HepG2 (cell line): Measurements from ENCODE around the gene NAPB. TPM values are rescaled to one million over a fixed set of nuclear protein-coding genes. Genes with fewer than 3 reads are reported as not detected.

ENCODE experiments used
- ARNTL ChIP-seq: sonication (generic); formaldehyde crosslinking; IDR thresholded peaks from 2 replicates; pipeline ENCODE4 v1.4.0; 2020; ENCODE audit warnings: mild to moderate bottlenecking, missing genetic modification reagents
- ATF1 ChIP-seq: IDR thresholded peaks from 2 replicates; pipeline ENCODE4 v1.6.1; 2016; ENCODE audit warnings: mild to moderate bottlenecking, control low read depth
- CEBPG ChIP-seq: IDR thresholded peaks from 2 replicates; pipeline ENCODE4 v1.6.1; 2016
- ELF1 ChIP-seq: sonication (generic); formaldehyde crosslinking; IDR thresholded peaks from 2 replicates; pipeline ENCODE4 v1.4.0; 2020; ENCODE audit warnings: missing genetic modification reagents
- ERF ChIP-seq: IDR thresholded peaks from 2 replicates; pipeline ENCODE4 v1.6.1; 2018; ENCODE audit warnings: missing biosample characterization, missing genetic modification reagents
- FOXK2 ChIP-seq: fragments of 450-650 bp; IDR thresholded peaks from 2 replicates; pipeline ENCODE4 v1.6.1; 2016
- GTF3A ChIP-seq: sonication (generic); formaldehyde crosslinking; conservative IDR thresholded peaks from 2 replicates; pipeline ENCODE4 v1.4.0; 2020; ENCODE audit warnings: mild to moderate bottlenecking, missing genetic modification reagents
- GZF1 ChIP-seq: sonication (generic); formaldehyde crosslinking; IDR thresholded peaks from 2 replicates; pipeline ENCODE4 v1.5.1; 2020; ENCODE audit warnings: mild to moderate bottlenecking, missing genetic modification reagents
- HDAC1 ChIP-seq: sonication (generic); formaldehyde crosslinking; IDR thresholded peaks from 2 replicates; pipeline ENCODE4 v1.5.1; 2020; ENCODE audit warnings: mild to moderate bottlenecking, missing genetic modification reagents
- KDM2A ChIP-seq: sonication (generic); formaldehyde crosslinking; IDR thresholded peaks from 2 replicates; pipeline ENCODE4 v1.4.0; 2020; ENCODE audit warnings: low read depth, missing genetic modification reagents, borderline replicate concordance
- MIER2 ChIP-seq: IDR thresholded peaks from 2 replicates; pipeline ENCODE4 v1.6.1; 2016; ENCODE audit warnings: missing biosample characterization, missing genetic modification reagents
- NAIF1 ChIP-seq: sonication (generic); formaldehyde crosslinking; IDR thresholded peaks from 2 replicates; pipeline ENCODE4 v1.5.0; 2020; ENCODE audit warnings: mild to moderate bottlenecking, missing genetic modification reagents, borderline replicate concordance
- SOX13 ChIP-seq, 3 experiments: fragments of 450-650 bp in 1 of 3; sonication (generic) in 1 of 3; formaldehyde crosslinking in 1 of 3; IDR thresholded peaks in 2 of 3; conservative IDR thresholded peaks in 1 of 3; 2 replicates each; pipeline versions ENCODE4 v1.5.0 to v1.6.1; 2016 to 2020; ENCODE audit warnings: antibody characterized with exemption in 1 of 3, mild to moderate bottlenecking in 1 of 3, missing compliant biosample characterization in 1 of 3, missing genetic modification reagents in 1 of 3, moderate library complexity in 1 of 3
- SUZ12 ChIP-seq: fragments of 150-350 bp; IDR thresholded peaks from 2 replicates; pipeline ENCODE4 v1.6.1; 2014; ENCODE audit warnings: low read depth, low read length
- ZBTB20 ChIP-seq: sonication (generic); formaldehyde crosslinking; IDR thresholded peaks from 2 replicates; pipeline ENCODE4 v1.8.1; 2023; ENCODE audit warnings: missing genetic modification reagents, low read depth, mild to moderate bottlenecking, borderline replicate concordance
- ZBTB7B ChIP-seq: sonication (generic); formaldehyde crosslinking; IDR thresholded peaks from 2 replicates; pipeline ENCODE4 v1.4.0; 2020; ENCODE audit warnings: missing genetic modification reagents
- ZFY ChIP-seq: sonication (generic); formaldehyde crosslinking; IDR thresholded peaks from 2 replicates; pipeline ENCODE4 v1.4.0; 2020; ENCODE audit warnings: missing genetic modification reagents
- ZNF251 ChIP-seq: sonication (generic); formaldehyde crosslinking; IDR thresholded peaks from 2 replicates; pipeline ENCODE4 v1.9.0; 2021; ENCODE audit warnings: mild to moderate bottlenecking, missing genetic modification reagents
- ZNF33B ChIP-seq: sonication (generic); formaldehyde crosslinking; IDR thresholded peaks from 2 replicates; pipeline ENCODE4 v1.5.1; 2020; ENCODE audit warnings: mild to moderate bottlenecking, missing genetic modification reagents
- ZNF530 ChIP-seq: sonication (generic); formaldehyde crosslinking; IDR thresholded peaks from 2 replicates; pipeline ENCODE4 v1.5.0; 2020; ENCODE audit warnings: low read depth, mild to moderate bottlenecking, missing genetic modification reagents
- ZNF766 ChIP-seq: sonication (generic); formaldehyde crosslinking; IDR thresholded peaks from 2 replicates; pipeline ENCODE4 v1.5.0; 2020; ENCODE audit warnings: missing genetic modification reagents, borderline replicate concordance
- polyA plus RNA-seq, 8 experiments: library from polyadenylated mRNA; depleted of rRNA in 3 of 8; stranded (reverse) in 7 of 8; unstranded in 1 of 8; fragments of >200 nt; fragmentation: Illumina TruSeq in 4 of 8; extraction: Trizol in 4 of 8; gene quantifications; 2 replicates each; pipeline versions ENCODE4 v1.2.1 to v1.2.3, GENCODE V29; 2011 to 2016; ENCODE audit warnings: low read depth in 4 of 8, missing spikeins in 1 of 8, mixed read lengths in 1 of 8; ENCODE audit not compliant: insufficient read depth in 1 of 8
- total RNA-seq, 5 experiments: library from RNA; depleted of rRNA; stranded (reverse); fragments of >200 nt; fragmentation: Illumina TruSeq; extraction: Trizol; gene quantifications; 2 replicates each; pipeline ENCODE4 v1.2.3, GENCODE V29; 2016; ENCODE audit warnings: low read depth in 1 of 5
- TF ChIP-seq, protein P1 (sequence below): sonication (generic); formaldehyde crosslinking; IDR thresholded peaks from 2 replicates; pipeline ENCODE4 v1.5.0; 2020; ENCODE audit warnings: missing genetic modification reagents
- TF ChIP-seq, protein P2 (sequence below): sonication (generic); formaldehyde crosslinking; IDR thresholded peaks from 2 replicates; pipeline ENCODE4 v1.4.0; 2020; ENCODE audit warnings: mild to moderate bottlenecking, missing genetic modification reagents
- TF ChIP-seq, protein P3 (sequence below): sonication (generic); formaldehyde crosslinking; IDR thresholded peaks from 2 replicates; pipeline ENCODE4 v1.4.0; 2020; ENCODE audit warnings: missing genetic modification reagents
- TF ChIP-seq, protein P4 (sequence below): sonication (generic); formaldehyde crosslinking; conservative IDR thresholded peaks from 2 replicates; pipeline ENCODE4 v1.4.0; 2020; ENCODE audit warnings: missing genetic modification reagents

Gene NAPB
- total and polyA plus RNA-seq, 2 of the 13 experiments (the other 11 are each of a cell fraction or from before 2014, with no cell fraction given): 15.2 to 16.1 TPM

DNA sequence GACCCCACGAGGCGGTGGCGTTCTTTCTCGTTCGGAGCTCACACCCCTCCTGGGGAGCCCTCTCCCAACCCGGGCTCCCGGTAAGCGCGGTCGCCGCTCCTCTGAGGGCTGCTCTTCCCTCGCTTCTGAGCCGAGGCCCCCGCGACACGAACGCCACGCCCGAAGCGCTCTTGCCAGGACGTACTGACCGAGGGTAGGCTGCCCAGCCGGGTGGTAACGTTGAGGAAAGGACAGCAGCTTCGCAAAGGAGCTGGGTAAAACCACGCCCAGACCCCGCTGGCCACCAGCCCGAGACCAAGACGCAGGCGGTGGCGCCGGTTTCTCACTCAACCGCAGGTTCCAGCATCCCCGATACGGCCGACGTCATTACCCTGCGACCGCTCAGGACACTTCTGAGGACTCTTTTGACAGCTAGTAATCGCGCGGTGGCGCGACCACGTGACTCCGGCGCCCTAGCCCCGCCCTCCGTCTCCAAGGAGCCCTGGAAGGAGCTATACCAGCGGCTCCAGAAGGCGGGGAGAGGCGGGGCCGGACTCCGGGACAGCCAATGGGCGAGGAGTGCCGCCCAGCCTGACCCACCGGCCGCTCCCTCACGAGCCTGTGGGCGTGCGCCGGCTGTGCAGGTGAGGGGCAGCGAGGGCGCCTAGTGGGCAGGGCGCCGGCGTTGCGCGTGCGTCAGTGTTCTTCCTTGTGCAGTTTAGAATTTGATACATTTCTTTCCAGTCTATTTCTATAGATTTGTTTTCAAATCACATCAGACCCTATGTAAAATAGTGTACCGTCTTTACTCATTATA, 63.3 kb downstream of the NAPB start (continued):
- TF ChIP-seq, protein P1, sequence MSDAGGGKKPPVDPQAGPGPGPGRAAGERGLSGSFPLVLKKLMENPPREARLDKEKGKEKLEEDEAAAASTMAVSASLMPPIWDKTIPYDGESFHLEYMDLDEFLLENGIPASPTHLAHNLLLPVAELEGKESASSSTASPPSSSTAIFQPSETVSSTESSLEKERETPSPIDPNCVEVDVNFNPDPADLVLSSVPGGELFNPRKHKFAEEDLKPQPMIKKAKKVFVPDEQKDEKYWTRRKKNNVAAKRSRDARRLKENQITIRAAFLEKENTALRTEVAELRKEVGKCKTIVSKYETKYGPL: no peak
- TF ChIP-seq FOXK2 (no peak), ERF (peak; percentile 47; the same call in 1 of the 2 replicates), HDAC1 (CRISPR knock-in tag) (peak; percentile 97), ARNTL (CRISPR knock-in tag) (peak; percentile 99), KDM2A (CRISPR knock-in tag) (peak; percentile 98), SUZ12 (no peak), GTF3A (CRISPR knock-in tag) (no peak), SOX13 (IDR thresholded peaks at IDR 0.05) (peak; percentile 42; the same call in 1 of the 2 replicates), SOX13 (CRISPR knock-in tag; conservative IDR thresholded peaks at IDR 0.05 in 1 of 2, IDR thresholded peaks at IDR 0.05 in 1 of 2) (peak in 1 of 2 experiments; percentile 43; a peak in 1 of 4 replicates), ZNF33B (CRISPR knock-in tag) (peak; percentile 69), ZBTB20 (no peak; the same call in 1 of the 2 replicates), ELF1 (peak; percentile 79), GZF1 (CRISPR knock-in tag) (no peak), ZNF530 (no peak; the same call in 1 of the 2 replicates), CEBPG (CRISPR knock-in tag) (peak; percentile 43; the same call in 1 of the 2 replicates), ZFY (peak; percentile 83), MIER2 (no peak), ZNF766 (peak; percentile 96; the same call in 1 of the 2 replicates), ZBTB7B (CRISPR knock-in tag) (peak; percentile 48), NAIF1 (CRISPR knock-in tag) (peak; percentile 80; the same call in 1 of the 2 replicates), ATF1 (peak; percentile 99), ZNF251 (CRISPR knock-in tag) (peak; percentile 75; the same call in 1 of the 2 replicates)
- TF ChIP-seq, protein P2, sequence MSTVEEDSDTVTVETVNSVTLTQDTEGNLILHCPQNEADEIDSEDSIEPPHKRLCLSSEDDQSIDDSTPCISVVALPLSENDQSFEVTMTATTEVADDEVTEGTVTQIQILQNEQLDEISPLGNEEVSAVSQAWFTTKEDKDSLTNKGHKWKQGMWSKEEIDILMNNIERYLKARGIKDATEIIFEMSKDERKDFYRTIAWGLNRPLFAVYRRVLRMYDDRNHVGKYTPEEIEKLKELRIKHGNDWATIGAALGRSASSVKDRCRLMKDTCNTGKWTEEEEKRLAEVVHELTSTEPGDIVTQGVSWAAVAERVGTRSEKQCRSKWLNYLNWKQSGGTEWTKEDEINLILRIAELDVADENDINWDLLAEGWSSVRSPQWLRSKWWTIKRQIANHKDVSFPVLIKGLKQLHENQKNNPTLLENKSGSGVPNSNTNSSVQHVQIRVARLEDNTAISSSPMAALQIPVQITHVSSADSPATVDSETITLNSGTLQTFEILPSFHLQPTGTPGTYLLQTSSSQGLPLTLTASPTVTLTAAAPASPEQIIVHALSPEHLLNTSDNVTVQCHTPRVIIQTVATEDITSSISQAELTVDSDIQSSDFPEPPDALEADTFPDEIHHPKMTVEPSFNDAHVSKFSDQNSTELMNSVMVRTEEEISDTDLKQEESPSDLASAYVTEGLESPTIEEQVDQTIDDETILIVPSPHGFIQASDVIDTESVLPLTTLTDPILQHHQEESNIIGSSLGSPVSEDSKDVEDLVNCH: no peak
- TF ChIP-seq, protein P3, sequence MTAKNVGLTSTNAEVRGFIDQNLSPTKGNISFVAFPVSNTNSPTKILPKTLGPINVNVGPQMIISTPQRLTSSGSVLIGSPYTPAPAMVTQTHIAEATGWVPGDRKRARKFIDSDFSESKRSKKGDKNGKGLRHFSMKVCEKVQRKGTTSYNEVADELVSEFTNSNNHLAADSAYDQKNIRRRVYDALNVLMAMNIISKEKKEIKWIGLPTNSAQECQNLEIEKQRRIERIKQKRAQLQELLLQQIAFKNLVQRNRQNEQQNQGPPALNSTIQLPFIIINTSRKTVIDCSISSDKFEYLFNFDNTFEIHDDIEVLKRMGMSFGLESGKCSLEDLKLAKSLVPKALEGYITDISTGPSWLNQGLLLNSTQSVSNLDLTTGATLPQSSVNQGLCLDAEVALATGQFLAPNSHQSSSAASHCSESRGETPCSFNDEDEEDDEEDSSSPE (CRISPR knock-in tag): peak; percentile 91
- TF ChIP-seq, protein P4, sequence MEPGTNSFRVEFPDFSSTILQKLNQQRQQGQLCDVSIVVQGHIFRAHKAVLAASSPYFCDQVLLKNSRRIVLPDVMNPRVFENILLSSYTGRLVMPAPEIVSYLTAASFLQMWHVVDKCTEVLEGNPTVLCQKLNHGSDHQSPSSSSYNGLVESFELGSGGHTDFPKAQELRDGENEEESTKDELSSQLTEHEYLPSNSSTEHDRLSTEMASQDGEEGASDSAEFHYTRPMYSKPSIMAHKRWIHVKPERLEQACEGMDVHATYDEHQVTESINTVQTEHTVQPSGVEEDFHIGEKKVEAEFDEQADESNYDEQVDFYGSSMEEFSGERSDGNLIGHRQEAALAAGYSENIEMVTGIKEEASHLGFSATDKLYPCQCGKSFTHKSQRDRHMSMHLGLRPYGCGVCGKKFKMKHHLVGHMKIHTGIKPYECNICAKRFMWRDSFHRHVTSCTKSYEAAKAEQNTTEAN (CRISPR knock-in tag): no peak
